Measurements from ENCODE around the gene CMTM3. TPM values are rescaled to one million over a fixed set of nuclear protein-coding genes. Genes with fewer than 3 reads are reported as not detected.

The CMTM3 gene
- total and polyA plus RNA-seq, 9 of the 15 experiments (the other 6 are each of a cell fraction or from before 2014, with no cell fraction given): 4.6 to 33.4 (median 17.5) TPM

GRCh38 chr16:66574531-66574930 is 30.0 kb upstream of the CMTM3 start:
- Histone ChIP-seq H3K79me2 (ENCODE audit: control insufficient read depth, insufficient read depth, low read length) (no peaks in the 10 kb centered on the region), H3K27me3 (ENCODE audit: control insufficient read depth in 2 of 2, insufficient read depth in 2 of 2, low read length in 2 of 2) (peaks cover 4 to 9% of the 10 kb centered on the region in 2 experiments; a peak in 4 of 5 replicates), H4K20me1 (replicated peaks; ENCODE audit: control insufficient read depth, insufficient read depth, low read length) (no peaks in the 10 kb centered on the region), H3K9ac (ENCODE audit: insufficient read depth in 1 of 2, low read depth in 2 of 2, low read length in 2 of 2) (no peak overlapping the region), H2AFZ (ENCODE audit: low read depth, low read length) (no peak overlapping the region), H3K4me2 (ENCODE audit: insufficient read depth, low read length) (no peak overlapping the region; the same call in 1 of the 2 replicates), H3K4me3 (no peak overlapping the region), H3K9me1 (ENCODE audit: control insufficient read depth, insufficient read depth, low read length) (no peaks in the 10 kb centered on the region), H3K4me1 (replicated peaks in 1 of 2; ENCODE audit: control insufficient read depth in 2 of 2, insufficient read depth in 2 of 2, low read length in 2 of 2) (peaks cover 13 to 15% of the 10 kb centered on the region in 2 experiments), H3K9me3 (replicated peaks; ENCODE audit: control insufficient read depth, insufficient read depth, low read depth, low read length) (no peaks in the 10 kb centered on the region), H3K27ac (ENCODE audit: extremely low read depth, low read depth, low read length) (no peak overlapping the region), H3K36me3 (ENCODE audit: control insufficient read depth, insufficient read depth, low read length) (no peaks in the 10 kb centered on the region)
- ChIA-PET CTCF (ENCODE audit: low intra/inter-chr PET ratio) (no interaction called here), POLR2A (interaction anchor here (1.0 kb wide), 1 partner anchor 10 kb away, joined by 6 read pairs; no protein-coding TSS in a partner anchor)
- no peak for DNase-seq (ENCODE audit: extremely low read depth in 1 of 4, low spot score in 3 of 4)
- BruUV-seq (replicated peaks): no TSS peak
- 41% methylated on average over 3 of the region's 3 CpGs for WGBS (ENCODE audit: insufficient coverage, low coverage, missing lambda C conversion rate)
- intact Hi-C loops (cut with micrococcal nuclease): no loop called here
- in situ Hi-C loops (cut with MboI): no loop called here
- FAIRE-seq: no peak
- no peak for ATAC-seq
- no peak for TF ChIP-seq ZNF140 (CRISPR knock-in tag; IDR thresholded peaks at IDR 0.05)
- no peak for TF ChIP-seq FOXJ2 (tag; IDR thresholded peaks at IDR 0.05)
- TF ChIP-seq CBX3 (IDR thresholded peaks at IDR 0.05; ENCODE audit: borderline replicate concordance in 1 of 2, low read length in 2 of 2): no peak
- no peak for TF ChIP-seq TAF1 (IDR thresholded peaks at IDR 0.05; ENCODE audit: control insufficient read depth, extremely low read depth, insufficient read depth, low read length, severe bottlenecking)
- no peak for TF ChIP-seq ERF (CRISPR knock-in tag; IDR thresholded peaks at IDR 0.05)
- TF ChIP-seq TRIM25 (IDR thresholded peaks at IDR 0.05; ENCODE audit: borderline replicate concordance): no peak
- no peak for TF ChIP-seq SIX5 (IDR thresholded peaks at IDR 0.05; ENCODE audit: borderline replicate concordance in 1 of 2, insufficient read depth in 1 of 2, low read depth in 1 of 2, low read length in 2 of 2)
- no peak for TF ChIP-seq RFX5 (IDR thresholded peaks at IDR 0.05; ENCODE audit: low read depth, low read length)
- TF ChIP-seq TSHZ1 (CRISPR knock-in tag; IDR thresholded peaks at IDR 0.05): no peak
- TF ChIP-seq CBX5 (IDR thresholded peaks at IDR 0.05; ENCODE audit: borderline replicate concordance, low read depth): no peak
- no peak for TF ChIP-seq NR3C1 (CRISPR knock-in tag; IDR thresholded peaks at IDR 0.05)
- no peak for TF ChIP-seq ARID2 (IDR thresholded peaks at IDR 0.05)
- TF ChIP-seq LARP7 (IDR thresholded peaks at IDR 0.05): no peak
- no peak for TF ChIP-seq ZNF445 (CRISPR knock-in tag; IDR thresholded peaks at IDR 0.05; ENCODE audit: low read depth)
- no peak for TF ChIP-seq RBM39 (optimal IDR thresholded peaks at IDR 0.05; ENCODE audit: low read depth, low read length)
- no peak for TF ChIP-seq ZNF280B (CRISPR knock-in tag; IDR thresholded peaks at IDR 0.05)
- no peak for TF ChIP-seq IFI16 (CRISPR knock-in tag; IDR thresholded peaks at IDR 0.05)
- no peak for TF ChIP-seq WHSC1 (IDR thresholded peaks at IDR 0.05; ENCODE audit: low read length)
